Cardiac septum (tissue), 1 donor: ENCODE results near the gene POU2F3. TPM values are rescaled to one million over a fixed set of nuclear protein-coding genes. Genes with fewer than 3 reads are reported as not detected.
"Not testable (repeated sequence)": the region's sequence is repeated elsewhere in the genome, so short reads cannot be mapped to it uniquely, and the experiment has no call there.

Experiments used
- DNase-seq: peaks from one replicate; pipeline ENCODE4 v3.0.0-alpha.2; 2020; ENCODE audit warnings: low spot score
- intact Hi-C: fragments of 100-400 bp; cut with DNase I; formaldehyde crosslinking; loops from one replicate; pipeline ENCODE4 v1.14.0; 2022
- total RNA-seq: library from RNA; stranded (reverse); fragmentation: NEBNext Ultra II Directional; extraction: Animal tissue kit (Norgen Biotek cat#: 25700); gene quantifications from one replicate; pipeline ENCODE4 v1.2.1, GENCODE V29; 2021
- donor health status: DM: no; HTN: no; CAD: no.

Gene POU2F3
- total RNA-seq, 1 donor from 2014 or later: not detected

GRCh38 chr11:120271672-120272071 lies 31.7 kb downstream of the POU2F3 start:
- intact Hi-C loops: no loop called here

GRCh38 chr11:120272303-120272702 lies 32.4 kb downstream of the POU2F3 start:
- DNase-seq: no peak
- intact Hi-C loops: no loop called here

More at GRCh38 chr11:120271672-120272071, 31.7 kb downstream of the POU2F3 start:
- no peak for DNase-seq

GRCh38 chr11:120273432-120273831 lies 33.5 kb downstream of the POU2F3 start:
- intact Hi-C loops: no loop called here
- DNase-seq: no peak

GRCh38 chr11:120273956-120274355 lies 34.0 kb downstream of the POU2F3 start:
- intact Hi-C loops, DNase-seq: not testable (repeated sequence)

GRCh38 chr11:120279502-120279901 lies 39.6 kb downstream of the POU2F3 start:
- intact Hi-C loops: no loop called here
- no peak for DNase-seq

- no peak for DNase-seq
- intact Hi-C loops: no loop called here
These were observed 40.7 kb downstream of the POU2F3 start for GRCh38 chr11:120280600-120281051.

GRCh38 chr11:120281143-120281795 lies 41.3 kb downstream of the POU2F3 start:
- intact Hi-C loops: no loop called here
- no peak for DNase-seq

- DNase-seq: no peak
- intact Hi-C loops: no loop called here
These were observed 43.2 kb downstream of the POU2F3 start for GRCh38 chr11:120283124-120283523.

- no peak for DNase-seq
- intact Hi-C loops: no loop called here
These were observed 44.3 kb downstream of the POU2F3 start for GRCh38 chr11:120284272-120284671.

GRCh38 chr11:120285256-120285655 lies 45.3 kb downstream of the POU2F3 start:
- intact Hi-C loops: no loop called here

GRCh38 chr11:120288021-120288420 lies 48.1 kb downstream of the POU2F3 start:
- no peak for DNase-seq
- intact Hi-C loops: no loop called here

More at GRCh38 chr11:120285256-120285655, 45.3 kb downstream of the POU2F3 start:
- no peak for DNase-seq

- intact Hi-C loops: no loop called here
These were observed 49.5 kb downstream of the POU2F3 start for GRCh38 chr11:120289426-120289825.

GRCh38 chr11:120290956-120291355 lies 51.0 kb downstream of the POU2F3 start:
- intact Hi-C loops: no loop called here

More at GRCh38 chr11:120289426-120289825, 49.5 kb downstream of the POU2F3 start:
- no peak for DNase-seq

GRCh38 chr11:120293038-120293800 lies 53.3 kb downstream of the POU2F3 start:
- intact Hi-C loops: no loop called here
- DNase-seq: peak; percentile 19

More at GRCh38 chr11:120290956-120291355, 51.0 kb downstream of the POU2F3 start:
- no peak for DNase-seq

- peak; percentile 9 for DNase-seq
- intact Hi-C loops: no loop called here
These were observed 54.2 kb downstream of the POU2F3 start for GRCh38 chr11:120294096-120294495.

GRCh38 chr11:120295099-120295498 lies 55.2 kb downstream of the POU2F3 start:
- intact Hi-C loops: no loop called here
- peak; percentile 71 for DNase-seq

GRCh38 chr11:120296554-120296953 lies 56.6 kb downstream of the POU2F3 start:
- intact Hi-C loops: no loop called here
- no peak for DNase-seq

GRCh38 chr11:120298461-120298860 lies 58.5 kb downstream of the POU2F3 start:
- intact Hi-C loops: no loop called here
- DNase-seq: no peak

- intact Hi-C loops: loop anchor here (10.0 kb wide), 1 partner anchor 577 kb away; the partner anchor contains the start of gene NECTIN1
- no peak for DNase-seq
These were observed 62.3 kb downstream of the POU2F3 start for GRCh38 chr11:120302001-120302805.
